Smooth muscle cell of the brain vasculature (primary cell): ENCODE measurements around the gene PAX5.

Experiments used
- DNase-seq: peaks from one replicate; pipeline ENCODE4 v3.0.0-alpha.2; 2012; ENCODE audit warnings: low read depth, low spot score

Gene PAX5

GRCh38 chr9:36837431-36838405 lies 196.3 kb downstream of the PAX5 start:
- no peak for DNase-seq

- DNase-seq = no peak
Measured at GRCh38 chr9:36836486-36836885, 197.6 kb downstream of the PAX5 start.

- DNase-seq = no peak
Measured at GRCh38 chr9:36835271-36835996, 198.6 kb downstream of the PAX5 start.

GRCh38 chr9:36834736-36835135 lies 199.3 kb downstream of the PAX5 start:
- no peak for DNase-seq

- DNase-seq = no peak
Measured at GRCh38 chr9:36833954-36834353, 200.1 kb downstream of the PAX5 start.

- no peak for DNase-seq
Measured at GRCh38 chr9:36832164-36832795, 201.8 kb downstream of the PAX5 start.

- no peak for DNase-seq
Measured at GRCh38 chr9:36831381-36832161, 202.5 kb downstream of the PAX5 start.

- no peak for DNase-seq
Measured at GRCh38 chr9:36828611-36829013, 205.5 kb downstream of the PAX5 start.

GRCh38 chr9:36827593-36827992 lies 206.5 kb downstream of the PAX5 start:
- DNase-seq = no peak

GRCh38 chr9:36826581-36826980 lies 207.5 kb downstream of the PAX5 start:
- DNase-seq = no peak

GRCh38 chr9:36825179-36825578 lies 208.9 kb downstream of the PAX5 start:
- no peak for DNase-seq

GRCh38 chr9:36823934-36824333 lies 210.1 kb downstream of the PAX5 start:
- no peak for DNase-seq

GRCh38 chr9:36823466-36823865 lies 210.6 kb downstream of the PAX5 start:
- no peak for DNase-seq

- no peak for DNase-seq
Measured at GRCh38 chr9:36822201-36822600, 211.9 kb downstream of the PAX5 start.

- DNase-seq = no peak
Measured at GRCh38 chr9:36820392-36820861, 213.6 kb downstream of the PAX5 start.

GRCh38 chr9:36818965-36819870 lies 214.8 kb downstream of the PAX5 start:
- no peak for DNase-seq

- DNase-seq = no peak
Measured at GRCh38 chr9:36818242-36818938, 215.7 kb downstream of the PAX5 start.

GRCh38 chr9:36817160-36817834 lies 216.8 kb downstream of the PAX5 start:
- no peak for DNase-seq

- DNase-seq = no peak
Measured at GRCh38 chr9:36816371-36816770, 217.7 kb downstream of the PAX5 start.
